ENCODE measurements around the gene NCOA3. TPM values are rescaled to one million over a fixed set of nuclear protein-coding genes. Genes with fewer than 3 reads are reported as not detected.

NCOA3 gene
- total RNA-seq, 1 donor from 2014 or later = 42.8 TPM

DNA sequence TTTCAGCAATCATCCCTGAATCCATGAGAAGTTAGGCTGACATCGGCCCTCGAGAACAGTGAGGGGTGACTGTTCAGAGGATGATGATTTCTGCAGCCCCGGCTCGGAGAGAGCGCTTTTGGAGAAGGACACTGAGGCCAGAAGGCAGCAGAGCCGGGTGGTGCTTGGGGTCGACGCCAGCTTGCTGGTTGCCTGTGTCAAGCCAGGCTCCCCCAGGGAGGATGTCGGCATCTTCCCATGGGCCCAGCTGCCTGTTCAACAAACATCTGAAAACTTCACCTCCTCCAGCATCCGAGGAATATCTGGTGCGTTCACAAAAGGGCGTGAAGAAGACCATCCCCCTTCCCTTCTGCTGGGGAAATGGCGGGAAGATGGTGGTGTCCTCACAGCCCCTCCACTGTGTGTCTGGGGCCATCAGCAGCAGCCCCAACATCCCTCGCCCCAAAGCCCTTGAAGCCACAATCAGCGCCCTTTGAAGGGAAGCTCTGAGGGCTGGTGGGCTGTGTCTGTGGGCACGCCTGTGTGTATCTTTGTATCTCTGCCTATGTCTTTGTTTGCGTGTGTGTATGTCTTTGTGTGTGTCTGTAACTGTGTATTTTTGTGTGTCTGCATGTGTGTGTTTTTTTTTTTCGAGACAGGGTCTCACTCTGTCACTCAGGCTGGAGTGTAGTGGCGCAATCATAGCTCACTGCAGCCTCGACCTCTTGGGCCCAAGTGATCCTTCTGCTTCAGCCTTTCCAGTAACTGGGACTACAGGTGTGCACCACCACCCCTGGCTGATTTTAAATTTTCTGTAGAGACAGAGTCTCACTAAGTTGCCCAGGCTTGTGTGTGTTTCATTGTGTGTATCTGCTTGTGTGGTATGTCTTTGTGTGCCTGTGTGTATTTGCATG, 185.7 kb downstream of the NCOA3 start:
- H3K27me3 Mint-ChIP-seq = no peaks in the 10 kb centered on the region
- TF ChIP-seq, protein P1, sequence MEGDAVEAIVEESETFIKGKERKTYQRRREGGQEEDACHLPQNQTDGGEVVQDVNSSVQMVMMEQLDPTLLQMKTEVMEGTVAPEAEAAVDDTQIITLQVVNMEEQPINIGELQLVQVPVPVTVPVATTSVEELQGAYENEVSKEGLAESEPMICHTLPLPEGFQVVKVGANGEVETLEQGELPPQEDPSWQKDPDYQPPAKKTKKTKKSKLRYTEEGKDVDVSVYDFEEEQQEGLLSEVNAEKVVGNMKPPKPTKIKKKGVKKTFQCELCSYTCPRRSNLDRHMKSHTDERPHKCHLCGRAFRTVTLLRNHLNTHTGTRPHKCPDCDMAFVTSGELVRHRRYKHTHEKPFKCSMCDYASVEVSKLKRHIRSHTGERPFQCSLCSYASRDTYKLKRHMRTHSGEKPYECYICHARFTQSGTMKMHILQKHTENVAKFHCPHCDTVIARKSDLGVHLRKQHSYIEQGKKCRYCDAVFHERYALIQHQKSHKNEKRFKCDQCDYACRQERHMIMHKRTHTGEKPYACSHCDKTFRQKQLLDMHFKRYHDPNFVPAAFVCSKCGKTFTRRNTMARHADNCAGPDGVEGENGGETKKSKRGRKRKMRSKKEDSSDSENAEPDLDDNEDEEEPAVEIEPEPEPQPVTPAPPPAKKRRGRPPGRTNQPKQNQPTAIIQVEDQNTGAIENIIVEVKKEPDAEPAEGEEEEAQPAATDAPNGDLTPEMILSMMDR (IDR thresholded peaks at IDR 0.05; ENCODE audit: unreplicated experiment) = no peak
- no peak for DNase-seq (ENCODE audit: low spot score, unreplicated experiment)
- H3K27ac Mint-ChIP-seq = no peak overlapping the region
- peaks cover 4% of the 10 kb centered on the region for H3K36me3 Mint-ChIP-seq (ENCODE audit: insufficient read depth)
- no peaks in the 10 kb centered on the region for H3K4me1 Mint-ChIP-seq (ENCODE audit: low read depth)
- no peaks in the 10 kb centered on the region for H3K9me3 Mint-ChIP-seq (ENCODE audit: low read depth)
- no peak overlapping the region for H3K4me3 Mint-ChIP-seq (ENCODE audit: low read depth)

DNA sequence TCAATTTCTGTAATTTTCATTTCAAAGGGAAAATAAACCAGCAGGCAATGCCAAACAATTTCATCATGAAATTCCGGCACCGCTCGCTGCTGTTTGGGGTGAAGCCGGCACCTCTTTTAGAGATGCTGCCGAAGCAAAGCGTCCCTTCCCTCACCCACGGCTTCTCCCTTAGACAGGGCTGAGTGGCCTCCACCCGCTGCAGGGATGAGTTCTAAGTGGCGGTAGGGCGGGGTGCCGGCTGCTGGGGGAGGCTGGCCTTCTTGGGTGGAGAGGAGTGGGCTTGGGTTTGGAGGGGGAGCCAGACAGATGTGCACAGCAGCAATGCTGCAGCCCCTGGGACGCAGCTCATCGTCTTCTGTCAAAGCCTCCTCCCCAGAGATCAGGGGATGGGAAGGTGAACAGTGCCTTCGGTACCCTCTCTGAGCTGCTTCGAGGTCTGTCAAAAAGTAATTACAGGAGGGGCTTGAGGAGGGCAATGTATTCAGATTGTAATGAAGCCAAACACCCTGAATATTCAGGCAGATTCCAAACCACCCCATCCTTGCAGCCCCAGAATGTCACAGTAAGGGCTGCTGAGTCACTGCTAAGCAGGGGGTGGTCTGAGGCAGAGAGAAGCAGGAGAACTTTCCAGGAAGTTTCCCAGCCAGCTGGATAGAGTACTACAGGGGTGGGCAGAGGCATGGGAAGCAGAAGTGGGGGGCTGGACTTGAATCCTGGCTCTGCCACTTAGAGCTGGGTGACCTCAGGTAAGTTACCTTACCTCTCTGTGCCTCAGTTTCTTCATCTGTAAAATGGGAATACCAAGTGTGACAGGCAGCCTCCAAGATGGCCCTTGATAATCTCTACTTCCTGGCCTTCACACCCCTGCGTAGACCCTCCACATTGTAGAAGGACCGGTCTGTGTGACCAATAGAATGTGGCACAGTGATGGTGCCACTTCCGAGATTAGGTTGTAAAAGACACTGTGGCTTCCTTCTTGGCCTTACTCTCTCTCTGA, 187.0 kb downstream of the NCOA3 start:
- H3K27me3 Mint-ChIP-seq = no peaks in the 10 kb centered on the region
- no peak overlapping the region for H3K4me3 Mint-ChIP-seq (ENCODE audit: low read depth)
- no peaks in the 10 kb centered on the region for H3K9me3 Mint-ChIP-seq (ENCODE audit: low read depth)
- H3K27ac Mint-ChIP-seq = no peak overlapping the region
- no peak for DNase-seq (ENCODE audit: low spot score, unreplicated experiment)
- TF ChIP-seq, protein P1 (IDR thresholded peaks at IDR 0.05; ENCODE audit: unreplicated experiment) = no peak
- peaks cover under 1% of the 10 kb centered on the region for H3K36me3 Mint-ChIP-seq (ENCODE audit: insufficient read depth)
- H3K4me1 Mint-ChIP-seq (ENCODE audit: low read depth) = no peaks in the 10 kb centered on the region

DNA sequence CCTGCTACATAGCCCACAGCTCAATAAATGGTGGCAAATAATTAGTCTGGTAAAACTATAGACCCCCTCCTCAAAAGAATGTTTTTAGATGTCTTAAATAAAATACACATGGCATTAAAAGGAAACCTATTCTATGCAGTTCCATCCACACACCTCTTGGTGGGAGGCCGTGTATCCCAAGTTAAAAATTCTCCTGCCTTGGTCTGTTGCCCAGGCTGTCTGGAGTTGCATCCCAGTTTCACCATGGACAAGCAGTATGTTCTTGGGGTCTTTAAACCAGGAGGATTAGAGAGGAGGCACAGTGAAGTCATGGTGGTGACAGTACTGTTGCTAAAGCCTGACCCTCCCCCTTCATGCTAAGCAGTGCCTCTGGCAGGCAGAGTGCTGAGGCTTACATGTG, 188.0 kb downstream of the NCOA3 start:
- TF ChIP-seq, protein P1 (IDR thresholded peaks at IDR 0.05; ENCODE audit: unreplicated experiment) = no peak
- H3K36me3 Mint-ChIP-seq (ENCODE audit: insufficient read depth) = no peaks in the 10 kb centered on the region
- H3K9me3 Mint-ChIP-seq (ENCODE audit: low read depth) = no peaks in the 10 kb centered on the region
- DNase-seq (ENCODE audit: low spot score, unreplicated experiment) = no peak
- no peaks in the 10 kb centered on the region for H3K27me3 Mint-ChIP-seq
- no peaks in the 10 kb centered on the region for H3K4me1 Mint-ChIP-seq (ENCODE audit: low read depth)
- no peak overlapping the region for H3K27ac Mint-ChIP-seq
- H3K4me3 Mint-ChIP-seq (ENCODE audit: low read depth) = no peak overlapping the region

DNA sequence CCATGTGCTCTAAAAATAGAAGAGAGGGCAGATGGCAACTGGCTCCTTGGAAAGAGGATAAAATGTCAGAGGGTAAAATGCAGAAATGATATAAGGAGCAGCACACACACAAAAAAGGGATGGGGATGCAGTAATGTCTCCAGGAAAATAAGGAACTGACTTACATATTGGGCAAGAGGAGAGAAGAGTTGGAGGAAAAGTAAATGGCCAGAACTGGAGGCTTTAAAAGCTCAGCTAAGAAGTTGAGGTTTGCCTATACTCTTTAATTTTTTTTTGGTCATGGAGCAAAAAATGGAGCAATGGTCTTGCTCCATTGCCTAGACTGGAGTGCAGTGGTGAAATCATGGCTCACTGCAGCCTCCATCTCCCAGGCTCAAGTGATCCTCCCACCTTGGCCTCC, 189.9 kb downstream of the NCOA3 start:
- no peaks in the 10 kb centered on the region for H3K4me1 Mint-ChIP-seq (ENCODE audit: low read depth)
- H3K4me3 Mint-ChIP-seq (ENCODE audit: low read depth) = no peak overlapping the region
- DNase-seq (ENCODE audit: low spot score, unreplicated experiment) = no peak
- H3K9me3 Mint-ChIP-seq (ENCODE audit: low read depth) = no peaks in the 10 kb centered on the region
- H3K27ac Mint-ChIP-seq = no peak overlapping the region
- H3K36me3 Mint-ChIP-seq (ENCODE audit: insufficient read depth) = peaks cover 2% of the 10 kb centered on the region
- TF ChIP-seq, protein P1 (IDR thresholded peaks at IDR 0.05; ENCODE audit: unreplicated experiment) = no peak
- no peaks in the 10 kb centered on the region for H3K27me3 Mint-ChIP-seq
